AG09309 (cell line): Measurements from ENCODE around the gene BICDL2.

Source experiments
- DNase-seq: peaks from one replicate; pipeline ENCODE4 v3.0.0-alpha.2; 2010; ENCODE audit warnings: low read depth
- H3K4me3 ChIP-seq: 2 replicates; pipeline ENCODE4 v1.5.1; 2011; ENCODE audit warnings: mild to moderate bottlenecking, low read depth, low read length, moderate library complexity; ENCODE audit not compliant: control insufficient read depth
- TF ChIP-seq, protein P1 (sequence below): IDR thresholded peaks from 2 replicates; pipeline ENCODE4 v1.5.1; 2011; ENCODE audit warnings: mild to moderate bottlenecking, low read depth, low read length, inconsistent platforms; ENCODE audit not compliant: insufficient read depth, control insufficient read depth; ENCODE audit errors: missing control alignments

The BICDL2 gene

DNA sequence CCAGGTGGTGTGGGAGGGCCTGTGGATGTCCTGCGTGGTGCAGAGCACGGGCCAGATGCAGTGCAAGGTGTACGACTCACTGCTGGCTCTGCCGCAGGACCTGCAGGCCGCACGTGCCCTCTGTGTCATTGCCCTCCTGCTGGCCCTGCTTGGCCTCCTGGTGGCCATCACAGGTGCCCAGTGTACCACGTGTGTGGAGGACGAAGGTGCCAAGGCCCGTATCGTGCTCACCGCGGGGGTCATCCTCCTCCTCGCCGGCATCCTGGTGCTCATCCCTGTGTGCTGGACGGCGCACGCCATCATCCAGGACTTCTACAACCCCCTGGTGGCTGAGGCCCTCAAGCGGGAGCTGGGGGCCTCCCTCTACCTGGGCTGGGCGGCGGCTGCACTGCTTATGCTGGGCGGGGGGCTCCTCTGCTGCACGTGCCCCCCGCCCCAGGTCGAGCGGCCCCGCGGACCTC, 23.2 kb downstream of the BICDL2 start:
- TF ChIP-seq, protein P1, sequence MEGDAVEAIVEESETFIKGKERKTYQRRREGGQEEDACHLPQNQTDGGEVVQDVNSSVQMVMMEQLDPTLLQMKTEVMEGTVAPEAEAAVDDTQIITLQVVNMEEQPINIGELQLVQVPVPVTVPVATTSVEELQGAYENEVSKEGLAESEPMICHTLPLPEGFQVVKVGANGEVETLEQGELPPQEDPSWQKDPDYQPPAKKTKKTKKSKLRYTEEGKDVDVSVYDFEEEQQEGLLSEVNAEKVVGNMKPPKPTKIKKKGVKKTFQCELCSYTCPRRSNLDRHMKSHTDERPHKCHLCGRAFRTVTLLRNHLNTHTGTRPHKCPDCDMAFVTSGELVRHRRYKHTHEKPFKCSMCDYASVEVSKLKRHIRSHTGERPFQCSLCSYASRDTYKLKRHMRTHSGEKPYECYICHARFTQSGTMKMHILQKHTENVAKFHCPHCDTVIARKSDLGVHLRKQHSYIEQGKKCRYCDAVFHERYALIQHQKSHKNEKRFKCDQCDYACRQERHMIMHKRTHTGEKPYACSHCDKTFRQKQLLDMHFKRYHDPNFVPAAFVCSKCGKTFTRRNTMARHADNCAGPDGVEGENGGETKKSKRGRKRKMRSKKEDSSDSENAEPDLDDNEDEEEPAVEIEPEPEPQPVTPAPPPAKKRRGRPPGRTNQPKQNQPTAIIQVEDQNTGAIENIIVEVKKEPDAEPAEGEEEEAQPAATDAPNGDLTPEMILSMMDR, result no peak
- H3K4me3 ChIP-seq, result no peak overlapping the region
- DNase-seq, result no peak

DNA sequence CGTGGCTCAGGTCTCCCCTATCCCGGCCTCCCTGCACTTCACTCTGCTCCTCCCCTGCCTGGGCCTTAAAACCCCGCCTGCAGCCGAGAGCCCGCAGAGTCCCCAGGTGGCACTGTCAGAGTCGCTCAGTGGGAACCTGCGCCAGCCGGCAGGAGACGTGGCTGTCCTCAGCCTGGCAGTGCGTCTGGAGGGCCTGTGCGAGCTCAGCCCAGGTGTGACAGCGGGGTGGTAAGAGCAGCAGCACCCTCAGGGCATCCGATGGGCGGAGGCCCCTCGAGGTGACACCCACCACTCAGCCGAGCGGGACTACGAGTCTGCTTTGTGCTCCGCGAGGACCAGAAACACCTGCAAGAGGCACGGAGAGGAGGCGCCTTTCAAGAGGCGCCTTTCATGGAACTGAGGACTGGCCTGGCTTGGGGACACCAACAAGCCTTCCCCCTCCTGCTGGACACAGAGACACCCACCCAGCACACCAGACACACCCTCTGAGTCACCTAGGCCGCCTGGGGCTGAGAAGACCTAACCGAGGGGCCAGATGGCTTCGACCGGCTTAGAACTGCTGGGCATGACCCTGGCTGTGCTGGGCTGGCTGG, 23.8 kb downstream of the BICDL2 start, which contains the start of gene CLDN9:
Gene CLDN9 (plus strand): TSS at position 96 of the 593 bp plus-strand sequence. CDS start 440 bp downstream, at position 536.
- no peak for DNase-seq
- H3K4me3 ChIP-seq, result no peak within 1 kb of the TSS
- TF ChIP-seq, protein P1, result no peak

DNA sequence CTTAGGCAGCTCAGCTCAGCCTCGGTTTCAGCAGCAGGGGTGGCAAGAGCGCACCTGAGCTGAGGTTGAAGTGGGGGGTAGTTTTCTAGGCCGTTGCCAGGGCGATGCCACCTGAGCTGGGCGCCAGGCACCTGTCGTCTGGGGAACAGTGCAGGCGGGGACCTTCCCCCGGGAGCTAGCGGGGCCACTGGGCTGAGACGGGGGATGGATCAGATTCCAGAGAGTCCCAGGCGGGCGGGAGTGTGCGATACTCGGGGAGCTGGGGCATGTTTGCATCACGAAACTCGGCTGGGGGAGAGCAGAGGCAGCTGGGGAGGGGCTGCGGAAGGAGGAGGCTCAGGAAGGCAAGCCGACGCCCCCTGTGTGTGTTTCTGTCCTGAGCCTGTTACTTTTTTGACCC, 24.5 kb downstream of the BICDL2 start:
- TF ChIP-seq, protein P1, result no peak
- no peak for DNase-seq
- no peak overlapping the region for H3K4me3 ChIP-seq

DNA sequence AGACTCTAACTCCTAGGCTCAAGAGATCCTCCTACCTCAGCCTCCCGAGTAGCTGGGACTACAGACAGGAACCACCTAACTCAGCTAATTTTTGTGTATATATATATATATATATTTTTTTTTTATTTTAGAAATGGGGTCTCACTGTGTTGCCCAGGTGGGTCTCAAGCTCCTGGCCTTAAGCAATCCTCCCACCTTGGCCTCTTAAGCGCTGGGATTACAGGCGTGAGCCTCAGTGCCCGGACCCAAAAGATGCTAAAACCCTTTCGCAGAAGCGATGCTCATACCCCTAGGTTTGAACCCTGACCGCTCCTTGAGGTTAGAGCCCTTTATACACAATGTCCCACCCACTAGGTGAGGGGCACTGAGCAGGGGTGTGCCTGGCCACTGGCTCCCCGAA, 26.2 kb downstream of the BICDL2 start:
- TF ChIP-seq, protein P1, result no peak
- no peak overlapping the region for H3K4me3 ChIP-seq
- DNase-seq, result no peak

DNA sequence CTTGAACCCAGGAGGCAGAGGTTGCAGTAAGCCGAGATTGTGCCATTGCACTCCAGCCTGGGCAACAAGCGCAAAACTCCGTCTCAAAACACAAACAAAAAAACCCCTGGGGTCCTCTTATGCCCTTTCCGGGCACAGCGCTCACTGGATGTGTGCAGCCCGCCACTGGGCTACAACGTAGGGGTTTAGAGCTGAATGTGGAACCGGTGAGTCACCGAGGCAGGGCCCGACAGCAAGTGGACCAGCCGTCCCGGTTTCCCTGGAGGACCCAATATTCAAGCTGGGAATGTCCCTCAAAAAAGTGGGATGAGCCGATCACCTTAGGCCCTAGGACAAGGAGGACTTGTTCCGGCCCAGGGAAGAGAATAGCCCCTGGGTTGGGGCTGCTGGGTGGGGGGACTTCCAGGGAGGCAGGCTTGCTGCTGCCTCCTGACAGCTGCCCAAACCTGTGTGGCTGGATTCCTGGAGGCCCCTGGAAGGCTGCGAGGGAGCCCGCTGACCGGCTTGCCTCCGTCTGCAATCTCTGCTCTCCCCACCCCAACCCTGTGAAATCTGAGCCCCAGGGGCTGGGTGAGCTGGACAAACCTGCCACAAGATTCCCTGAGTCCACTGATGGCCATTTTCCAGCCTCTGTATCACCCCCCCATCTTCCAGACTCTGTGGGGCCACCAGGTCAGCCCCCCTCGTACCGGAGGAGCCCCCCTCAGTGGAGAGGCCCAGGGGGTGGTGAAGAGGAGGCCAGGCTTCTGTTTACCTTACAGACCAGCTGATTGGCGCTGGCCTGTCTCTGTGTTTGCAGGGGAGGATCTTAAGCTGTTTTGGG, 27.0 kb downstream of the BICDL2 start:
- H3K4me3 ChIP-seq, result no peak overlapping the region
- TF ChIP-seq, protein P1, result no peak
- no peak for DNase-seq

DNA sequence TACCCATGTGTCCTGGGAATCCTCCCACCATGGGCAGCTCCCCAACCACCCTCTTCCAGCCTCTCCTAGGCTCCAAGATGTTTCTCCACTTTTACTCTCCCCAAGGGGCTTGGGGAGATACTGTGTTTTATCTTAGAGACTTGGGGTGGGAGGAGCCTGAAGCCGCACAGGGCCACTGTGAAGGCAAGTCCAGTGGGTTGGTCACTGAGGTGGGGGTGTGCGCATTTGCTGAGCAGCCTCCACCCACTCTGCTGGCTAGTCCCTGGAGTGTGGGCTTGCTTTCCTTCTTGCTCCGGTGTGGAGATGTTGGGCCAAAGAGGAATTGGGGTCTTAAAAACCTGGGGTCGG, 28.1 kb downstream of the BICDL2 start:
- H3K4me3 ChIP-seq, result no peak overlapping the region
- no peak for DNase-seq
- TF ChIP-seq, protein P1, result no peak
